NCI-H774 (cell line): ENCODE data around the gene CAB39L.

Source experiments
- DNase-seq: peaks from one replicate; lab custom pipeline; 2025; lab: John Stamatoyannopoulos, UW

CAB39L gene

DNA sequence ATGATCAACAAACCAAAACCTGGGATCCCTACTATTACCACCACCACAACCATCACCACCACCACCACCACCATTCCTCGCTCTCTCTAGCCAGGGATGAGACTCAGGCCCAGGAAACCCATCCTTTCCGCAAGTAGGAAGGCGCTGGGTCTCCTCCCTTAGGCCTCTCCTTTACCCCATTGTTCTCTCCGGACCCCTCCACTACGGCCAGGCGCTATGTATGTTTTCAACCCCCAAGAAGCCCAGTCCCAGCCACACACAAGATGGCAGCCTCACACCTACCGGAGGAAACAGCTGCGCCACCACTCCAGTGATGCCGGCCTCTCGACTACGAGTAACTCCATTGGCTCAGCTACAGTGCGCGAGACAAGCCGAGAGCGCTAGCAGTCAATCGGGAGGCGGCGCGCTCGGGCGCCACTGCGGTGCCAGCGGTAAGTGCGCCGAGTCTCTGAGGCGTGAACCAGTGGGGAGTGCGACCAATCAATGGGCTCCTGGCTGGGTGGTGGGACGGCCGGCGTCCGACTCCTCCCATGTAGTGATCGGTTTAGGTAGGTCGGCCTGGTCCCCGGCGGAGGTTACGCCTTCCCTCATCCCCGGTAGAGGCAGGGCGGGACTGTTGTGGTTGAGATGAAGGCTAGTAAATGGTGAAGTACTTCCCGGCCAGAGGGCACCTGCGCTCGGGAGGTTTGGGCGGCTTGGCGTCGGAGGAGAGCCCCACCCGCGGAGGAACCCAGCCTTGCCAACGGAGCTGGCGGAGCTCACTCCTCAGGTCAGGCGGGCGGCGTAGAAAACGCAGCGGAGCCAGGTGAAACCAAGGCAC is at the start of gene CAB39L, which contains the start of gene SETDB2:
Gene CAB39L, minus strand, starts transcription at position 361 of the 820 bp plus-strand sequence. CDS start 61,154 bp downstream, outside the sequence.
Gene SETDB2, plus strand, starts transcription at position 571 of the 820 bp plus-strand sequence. CDS start 7,620 bp downstream, outside the sequence.
- DNase-seq = peak; percentile 93

GRCh38 chr13:49488563-49488962 is 44.7 kb upstream of the CAB39L start:
- DNase-seq = no peak

- no peak for DNase-seq
These were observed 37.9 kb upstream of the CAB39L start for GRCh38 chr13:49481788-49482187.

GRCh38 chr13:49476529-49476928 is 32.7 kb upstream of the CAB39L start:
- no peak for DNase-seq

DNA sequence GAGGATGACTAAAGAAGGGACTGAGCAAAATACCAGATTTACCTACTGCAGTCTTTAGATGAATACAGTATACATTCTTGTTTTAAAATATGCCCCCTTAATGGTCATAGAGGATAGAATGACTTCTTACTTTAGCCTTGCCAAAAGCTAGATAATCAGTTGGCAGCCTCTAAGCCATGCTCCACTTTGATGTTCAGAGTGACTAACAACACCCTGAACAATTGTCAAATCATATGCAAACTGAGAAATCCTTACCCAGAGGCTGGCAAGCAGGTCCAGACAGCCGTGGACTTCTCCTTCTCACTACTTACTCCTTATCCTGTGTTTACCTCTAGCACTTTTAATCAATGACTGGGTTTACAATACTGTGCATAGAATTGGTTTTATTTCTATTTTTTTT is 28.3 kb upstream of the CAB39L start:
- DNase-seq = no peak

- DNase-seq = no peak
These were observed 22.5 kb upstream of the CAB39L start for GRCh38 chr13:49466292-49466838.

GRCh38 chr13:49464621-49465325 is 20.9 kb upstream of the CAB39L start:
- no peak for DNase-seq

- DNase-seq = no peak
These were observed 20.2 kb upstream of the CAB39L start for GRCh38 chr13:49464085-49464484.

DNA sequence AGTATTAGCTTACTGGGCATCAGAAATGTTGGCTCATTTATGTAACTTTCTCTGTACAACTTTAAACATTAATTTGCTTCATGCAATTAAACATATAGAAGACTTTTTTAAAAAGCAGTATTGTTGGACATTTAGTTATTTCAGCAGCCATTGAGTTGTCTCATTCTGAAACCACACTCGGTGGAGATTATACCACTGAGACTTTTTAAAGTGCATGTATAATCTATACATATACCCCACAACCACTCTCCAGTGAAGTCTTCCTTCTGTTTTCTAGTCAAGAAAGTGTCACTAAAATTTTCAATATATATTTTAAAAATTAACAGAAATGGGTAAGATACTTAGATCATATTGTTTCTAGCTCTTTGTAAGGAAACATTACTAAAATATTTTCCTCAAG is 15.7 kb upstream of the CAB39L start:
- DNase-seq = no peak

DNA sequence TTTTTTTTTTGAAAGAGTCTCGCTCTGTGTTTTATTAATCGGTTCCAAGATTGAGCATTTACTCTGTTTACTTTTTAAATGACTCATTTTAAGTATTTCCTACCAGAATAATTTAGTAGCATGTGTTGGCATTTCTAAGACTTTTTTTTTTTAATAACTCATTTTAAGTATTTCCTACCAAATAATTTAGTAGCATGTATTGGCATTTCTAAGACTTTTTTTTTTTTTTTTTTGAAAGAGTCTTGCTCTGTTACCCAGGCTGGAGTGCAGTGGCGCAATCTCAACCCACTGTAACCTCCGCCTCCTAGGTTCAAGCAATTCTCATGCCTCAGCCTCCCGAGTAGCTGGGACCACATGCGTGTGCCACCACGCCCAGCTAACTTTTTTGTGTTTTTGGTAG is 13.4 kb upstream of the CAB39L start:
- DNase-seq = no peak

DNA sequence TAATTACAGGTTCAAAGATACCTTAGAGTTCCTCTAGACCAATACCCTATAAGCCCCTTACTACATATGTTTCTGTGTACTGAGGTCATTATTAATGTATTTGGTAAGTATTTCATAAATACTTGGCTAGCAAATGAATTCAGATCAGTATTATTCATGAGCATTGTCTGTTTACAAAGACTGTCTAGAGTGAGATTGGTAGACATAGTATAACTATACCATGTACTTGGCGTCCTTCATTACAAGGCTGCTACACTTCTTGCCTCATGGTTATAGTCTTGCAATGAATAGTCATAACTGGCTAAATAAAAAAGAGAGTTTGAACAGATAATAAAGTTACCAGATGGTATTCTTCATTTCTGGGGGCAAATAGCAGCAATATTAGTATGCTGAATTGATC is 12.3 kb upstream of the CAB39L start:
- DNase-seq = no peak

DNA sequence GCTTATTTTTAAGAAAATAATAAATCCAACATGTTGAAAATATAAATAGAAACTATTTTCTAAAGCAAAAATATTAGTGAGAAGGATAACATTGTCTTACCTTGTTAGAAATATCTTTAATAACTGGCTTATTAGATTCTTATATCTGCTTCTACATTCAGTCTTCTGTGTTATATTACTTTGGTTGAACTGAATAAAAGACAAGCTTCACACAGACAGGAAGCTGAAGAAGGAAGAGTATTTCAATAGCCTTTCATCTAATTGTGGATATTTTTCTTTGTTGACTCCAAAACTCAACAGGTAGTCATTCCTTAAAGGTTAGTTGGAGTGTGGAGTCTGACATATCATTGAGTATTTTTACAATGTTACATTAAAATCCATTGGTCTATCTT is 11.1 kb upstream of the CAB39L start:
- no peak for DNase-seq

- DNase-seq = no peak
These were observed 10.6 kb upstream of the CAB39L start for GRCh38 chr13:49454388-49455006.

DNA sequence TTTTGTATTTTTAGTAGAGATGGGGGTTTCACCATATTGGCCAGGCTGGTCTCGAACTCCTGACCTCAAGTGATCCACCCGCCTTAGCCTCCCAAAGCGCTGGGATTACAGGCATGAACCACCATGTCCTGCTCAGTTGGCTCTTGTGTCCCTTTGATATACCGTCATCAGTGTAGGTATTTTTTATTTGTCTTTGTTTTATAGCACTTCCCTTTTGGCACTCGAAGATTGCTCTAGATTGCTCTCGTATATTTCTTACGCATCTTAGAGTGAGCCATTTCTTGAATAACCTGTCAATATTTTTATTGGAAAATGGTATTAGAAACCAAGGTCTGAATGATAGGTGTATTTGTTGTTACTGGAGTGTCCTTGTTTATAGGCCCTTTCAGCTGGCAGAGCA is 9.6 kb upstream of the CAB39L start:
- no peak for DNase-seq

GRCh38 chr13:49452725-49453457 is 9.0 kb upstream of the CAB39L start:
- no peak for DNase-seq

DNA sequence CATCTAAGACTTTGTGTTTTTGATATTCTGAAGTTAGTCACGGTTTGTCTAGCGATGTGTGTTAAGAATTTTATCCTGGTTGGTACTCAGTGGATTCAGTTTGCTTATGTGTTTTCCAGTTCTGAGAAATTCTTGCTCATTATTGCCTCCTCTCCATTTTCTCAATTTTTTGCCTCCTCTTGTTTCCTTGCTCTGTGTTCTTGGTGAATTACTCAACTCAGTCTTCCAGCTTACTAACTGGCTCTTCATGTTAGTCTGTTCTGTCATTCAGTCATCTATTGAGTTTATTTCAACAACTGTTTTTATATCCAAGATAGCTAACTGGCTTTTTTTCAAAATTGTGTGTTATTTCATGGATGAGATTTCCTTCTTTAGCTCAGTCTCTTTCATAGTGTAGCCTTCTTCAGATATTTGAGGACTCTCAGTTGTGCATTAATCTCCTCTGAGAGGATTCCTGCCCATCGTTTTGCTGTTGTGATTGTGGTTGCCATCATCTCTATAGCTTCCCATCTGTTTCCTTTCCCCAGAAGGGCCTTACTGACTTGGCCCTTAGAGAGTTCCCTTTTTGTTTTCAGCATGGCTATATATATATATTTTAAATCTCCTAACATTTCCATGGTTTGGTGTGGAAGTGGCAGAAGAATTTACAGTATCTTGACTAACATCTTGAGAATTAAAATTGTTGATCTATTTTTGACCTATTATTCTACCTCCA is 6.4 kb upstream of the CAB39L start:
- no peak for DNase-seq

GRCh38 chr13:49448753-49449152 is 4.9 kb upstream of the CAB39L start:
- DNase-seq = no peak

- DNase-seq = no peak
These were observed 2.6 kb upstream of the CAB39L start for GRCh38 chr13:49446473-49446872.

DNA sequence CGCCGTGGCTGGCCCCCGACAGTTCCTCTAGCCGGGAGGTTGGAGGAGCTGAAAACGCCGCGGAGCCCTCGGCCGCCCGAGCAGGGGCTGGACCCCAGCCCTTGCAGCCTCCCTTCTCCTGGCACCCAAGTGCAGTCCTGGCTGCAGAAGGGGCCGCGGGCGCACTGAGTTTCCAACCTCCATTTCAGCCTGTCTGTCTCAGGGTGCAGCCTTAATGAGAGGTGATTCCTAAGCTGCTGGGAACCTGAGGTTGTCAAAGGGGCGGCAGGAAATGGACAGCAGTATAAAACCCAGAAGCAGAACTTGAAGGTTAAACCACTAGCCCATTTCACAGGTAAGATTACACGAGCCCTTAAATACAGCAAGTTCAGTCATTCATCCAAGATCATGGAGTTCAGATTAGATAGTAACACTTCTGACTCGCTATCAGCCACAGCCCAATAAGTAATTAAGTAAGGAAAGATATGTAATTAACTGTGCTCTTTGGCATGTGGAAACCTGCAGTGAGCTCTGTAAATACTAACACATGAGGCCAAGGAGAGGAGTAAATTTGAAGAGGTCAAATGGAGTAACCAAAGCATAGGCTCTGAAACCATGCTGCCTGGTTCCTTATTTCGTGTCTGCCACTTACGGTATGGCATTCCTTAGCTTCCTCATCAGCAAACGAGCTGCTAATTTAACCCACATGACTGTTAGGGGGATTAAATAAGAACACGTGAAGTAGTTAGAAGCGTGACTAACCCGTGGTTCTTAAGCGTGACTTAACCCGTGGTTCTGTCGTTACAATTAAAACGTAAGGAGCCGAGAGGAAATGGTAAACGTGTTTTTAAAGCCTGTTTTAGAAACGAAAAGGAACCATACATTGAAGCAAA is 896 bp upstream of the CAB39L start:
- no peak for DNase-seq

DNA sequence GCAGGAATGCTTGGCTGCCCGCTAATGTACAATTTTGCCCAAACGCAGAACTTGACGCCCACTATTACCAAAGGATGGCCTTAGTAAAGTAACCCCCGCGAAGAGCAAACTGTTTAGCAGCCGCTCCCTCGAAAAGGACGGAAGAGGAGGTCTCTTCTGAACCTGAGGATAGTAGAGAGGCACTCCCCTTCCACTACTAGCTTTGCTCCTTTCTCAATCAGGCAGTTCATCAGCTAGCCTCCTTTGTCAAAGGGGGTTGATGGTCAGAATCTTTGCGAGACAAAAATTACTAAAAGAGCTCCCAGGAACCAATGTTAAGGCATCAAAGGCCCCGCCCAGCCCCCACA is 534 bp downstream of the CAB39L start:
- no peak for DNase-seq
